Measurements from ENCODE around the gene HOGA1.
A peak's percentile ranks its signal among the peaks of the same experiment; 100 is the strongest.

Gene HOGA1

DNA sequence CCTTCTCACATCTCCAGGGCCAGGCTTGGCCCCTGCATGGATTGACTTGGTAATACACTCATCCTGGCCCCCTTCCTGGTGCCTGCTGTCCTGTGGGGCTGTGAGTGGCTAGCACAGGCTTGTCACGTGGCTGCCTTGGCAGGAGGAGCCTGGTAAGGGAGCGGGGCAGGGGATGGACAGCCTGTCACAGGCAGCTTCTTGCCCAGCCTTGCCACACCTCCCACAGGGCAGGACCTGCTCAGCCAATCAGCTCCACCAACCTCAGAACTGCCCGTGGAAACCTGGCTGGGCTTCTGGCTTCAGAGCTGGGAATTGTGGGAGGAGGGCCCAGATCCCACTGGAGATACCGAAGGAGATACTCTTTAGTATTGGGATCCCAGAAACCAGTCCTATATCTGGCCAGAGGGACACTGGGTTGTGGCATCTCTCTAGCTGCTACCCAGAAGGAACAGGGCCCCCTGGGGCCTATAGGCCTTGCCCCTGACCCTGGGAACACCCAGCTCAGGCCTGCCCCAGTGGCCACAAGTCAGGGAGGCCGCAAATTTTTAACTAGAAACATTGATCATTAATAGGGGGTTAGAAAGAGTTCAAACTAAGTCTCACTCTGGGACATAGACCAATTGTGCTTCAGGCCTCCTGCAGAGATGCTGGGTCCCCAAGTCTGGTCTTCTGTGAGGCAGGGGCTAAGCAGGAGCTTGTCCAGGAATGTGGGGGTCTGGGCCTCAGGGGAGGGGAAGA, at the start of gene HOGA1:
TSS of gene HOGA1 (plus strand) at position 330 of the 738 bp plus-strand sequence. CDS start at position 645, 315 bp downstream.
- no peak within 1 kb of the TSS for H3K27ac Mint-ChIP-seq
- H3K27me3 Mint-ChIP-seq = no peaks in the 10 kb centered on the region
- H3K4me3 Mint-ChIP-seq = no peak within 1 kb of the TSS
- no peaks in the 10 kb centered on the region for H3K9me3 Mint-ChIP-seq
- H3K4me1 Mint-ChIP-seq (ENCODE audit: low read depth) = no peaks in the 10 kb centered on the region
- no peaks in the 10 kb centered on the region for H3K36me3 Mint-ChIP-seq (ENCODE audit: low read depth)

DNA sequence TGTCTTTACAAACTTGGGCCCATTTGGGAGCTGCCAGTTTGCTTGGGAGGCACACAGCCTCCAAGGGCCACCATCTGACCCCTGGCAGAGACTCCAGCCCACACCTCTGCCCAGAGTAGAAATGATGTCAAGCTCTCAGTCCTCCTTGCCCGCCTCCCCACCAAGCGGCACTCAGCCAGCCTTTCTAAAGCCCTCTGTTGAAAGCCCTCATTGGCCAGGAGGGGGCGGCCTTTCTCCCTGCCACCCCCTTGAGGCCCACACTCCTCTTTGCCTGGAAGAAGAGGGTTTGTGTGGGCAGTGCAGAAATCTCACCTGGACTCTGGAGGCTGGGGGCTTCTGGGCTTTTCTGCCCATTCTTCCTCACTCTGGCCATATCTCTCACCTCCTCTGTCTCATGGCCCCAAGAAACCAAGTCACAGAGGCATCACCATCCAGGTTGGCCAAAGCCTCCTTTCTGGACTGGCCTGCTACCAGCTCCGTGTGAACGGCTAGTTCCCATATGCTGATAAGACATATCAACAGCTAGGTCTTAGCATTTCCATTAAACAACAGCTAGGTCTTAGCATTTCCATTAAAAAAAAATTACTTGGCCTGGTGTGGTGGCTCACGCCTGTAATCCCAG, 49.3 kb upstream of the HOGA1 start:
- Mint-ChIP-seq H3K4me3 (no peak overlapping the region), H3K4me1 (ENCODE audit: low read depth) (no peaks in the 10 kb centered on the region), H3K27me3 (no peaks in the 10 kb centered on the region), H3K27ac (no peak overlapping the region), H3K36me3 (ENCODE audit: low read depth) (no peaks in the 10 kb centered on the region), H3K9me3 (no peaks in the 10 kb centered on the region)

DNA sequence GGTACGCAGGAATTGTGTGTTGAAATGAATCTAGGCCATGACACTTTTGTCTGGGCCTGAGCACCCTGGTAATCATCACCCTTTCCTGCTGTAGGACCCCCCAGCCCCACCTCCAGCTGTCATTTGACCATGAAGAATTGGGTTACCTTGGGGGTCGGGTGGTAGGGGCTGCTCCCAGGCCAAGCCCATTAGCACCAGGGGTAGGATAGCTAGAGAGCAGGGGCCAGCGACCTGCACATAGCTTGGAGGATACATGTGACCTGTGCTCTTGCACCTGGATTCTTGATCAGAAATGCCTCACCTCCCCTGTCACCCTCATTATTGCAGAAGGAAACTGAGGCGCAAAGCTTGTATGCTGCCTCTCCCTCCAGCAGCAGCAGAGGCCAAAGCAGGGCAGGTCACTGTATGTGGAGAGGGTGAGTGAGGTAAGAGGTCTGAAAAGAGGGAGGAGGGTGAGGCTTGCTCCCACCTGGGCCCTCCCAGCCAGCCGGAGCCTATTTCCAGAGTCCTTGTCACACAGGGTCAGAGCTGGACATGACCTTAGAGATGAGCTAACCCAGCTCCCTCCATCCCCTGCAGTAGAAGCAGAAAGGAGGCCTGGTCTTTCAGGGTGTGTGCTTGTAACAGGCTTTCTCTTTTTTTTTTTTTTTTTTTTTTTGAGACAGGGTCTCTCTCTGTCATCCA, 46.9 kb upstream of the HOGA1 start:
- no peaks in the 10 kb centered on the region for H3K9me3 Mint-ChIP-seq
- peaks cover 7% of the 10 kb centered on the region for H3K4me1 Mint-ChIP-seq (ENCODE audit: low read depth)
- no peak overlapping the region for H3K27ac Mint-ChIP-seq

DNA sequence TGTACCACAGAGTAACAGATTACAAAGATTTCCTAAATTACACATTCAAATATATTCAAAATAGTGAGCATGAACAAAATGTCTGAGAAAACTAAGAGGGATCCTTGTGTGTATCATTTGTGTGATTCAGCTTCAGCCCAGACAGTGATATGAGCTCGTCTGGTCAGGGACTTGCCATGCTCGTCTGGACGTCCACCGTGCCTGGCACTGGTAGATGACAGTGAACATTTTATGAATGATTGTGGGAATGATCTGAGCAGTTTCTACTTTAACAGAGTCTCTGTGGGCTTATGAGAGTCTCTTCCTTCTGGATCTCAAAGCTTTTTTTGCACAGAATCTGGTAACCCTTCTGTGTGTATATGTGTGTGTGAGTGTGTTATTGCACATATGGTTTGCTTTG, 45.8 kb upstream of the HOGA1 start:
- no peaks in the 10 kb centered on the region for H3K9me3 Mint-ChIP-seq
- no peak overlapping the region for H3K27ac Mint-ChIP-seq
- no peaks in the 10 kb centered on the region for H3K36me3 Mint-ChIP-seq (ENCODE audit: low read depth)
- no peak overlapping the region for H3K4me3 Mint-ChIP-seq
- no peaks in the 10 kb centered on the region for H3K27me3 Mint-ChIP-seq
- H3K4me1 Mint-ChIP-seq (ENCODE audit: low read depth) = peaks cover 18% of the 10 kb centered on the region

More for the DNA sequence above, 46.9 kb upstream of the HOGA1 start:
- Mint-ChIP-seq H3K27me3 (no peaks in the 10 kb centered on the region), H3K4me3 (no peak overlapping the region), H3K36me3 (ENCODE audit: low read depth) (no peaks in the 10 kb centered on the region)

DNA sequence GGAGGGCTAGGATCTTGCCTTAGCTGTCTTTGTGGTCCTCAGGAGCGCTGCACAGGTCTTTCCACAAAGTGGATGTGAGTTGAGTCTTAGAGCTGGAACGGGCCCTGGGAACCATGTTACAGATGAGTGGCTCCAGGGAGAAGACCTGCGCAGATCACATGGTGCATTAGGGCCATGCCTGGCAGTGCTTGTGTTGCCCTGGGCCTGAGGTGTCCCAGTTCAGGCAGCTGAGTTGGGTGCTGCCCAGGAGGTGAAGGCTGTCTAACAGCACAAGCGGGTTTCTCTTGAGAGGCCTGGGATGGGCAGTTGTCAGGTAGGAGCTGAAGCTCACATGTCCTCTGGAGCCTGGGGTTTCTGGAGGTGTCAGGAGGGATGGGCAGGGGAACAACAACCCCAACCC, 45.4 kb upstream of the HOGA1 start:
- H3K36me3 Mint-ChIP-seq (ENCODE audit: low read depth) = no peaks in the 10 kb centered on the region
- peaks cover 22% of the 10 kb centered on the region for H3K4me1 Mint-ChIP-seq (ENCODE audit: low read depth)
- no peaks in the 10 kb centered on the region for H3K27me3 Mint-ChIP-seq
- no peak overlapping the region for H3K27ac Mint-ChIP-seq
- H3K4me3 Mint-ChIP-seq = no peak overlapping the region
- no peaks in the 10 kb centered on the region for H3K9me3 Mint-ChIP-seq

DNA sequence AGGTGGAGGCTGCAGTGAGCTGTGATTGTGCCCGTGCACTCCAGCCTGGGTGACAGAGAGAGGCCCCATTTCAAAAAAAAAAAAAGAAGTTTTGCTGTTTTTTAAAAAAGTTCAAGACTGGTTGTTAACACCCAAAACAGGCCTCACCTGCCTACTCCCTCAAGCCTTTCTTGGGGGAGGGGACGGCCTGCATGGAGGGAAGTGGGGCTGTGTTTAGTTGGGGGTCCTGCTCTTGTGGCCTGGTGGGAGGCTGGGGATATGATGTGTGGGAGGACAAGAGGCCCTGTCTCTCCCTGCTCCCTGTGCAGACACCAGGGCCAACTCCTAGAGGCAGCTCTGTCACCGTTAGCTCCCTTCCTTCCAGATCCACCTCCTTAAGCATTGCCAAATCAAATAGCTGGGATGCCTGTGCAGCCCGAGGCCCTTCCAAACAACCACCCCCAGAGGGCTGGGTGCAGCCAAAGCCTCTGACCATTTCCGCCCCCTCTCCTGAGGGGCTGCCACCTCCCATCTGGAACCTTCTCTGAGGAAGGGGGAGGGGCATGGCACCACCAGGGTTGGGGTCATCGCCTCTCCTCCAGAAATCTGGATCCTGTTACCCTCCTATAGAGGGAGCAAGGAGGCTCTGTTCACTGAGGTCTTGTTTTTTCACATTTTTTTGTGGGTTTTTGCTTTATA, 44.5 kb upstream of the HOGA1 start:
- Mint-ChIP-seq H3K27ac (no peak overlapping the region), H3K9me3 (no peaks in the 10 kb centered on the region), H3K36me3 (ENCODE audit: low read depth) (no peaks in the 10 kb centered on the region), H3K27me3 (no peaks in the 10 kb centered on the region), H3K4me1 (ENCODE audit: low read depth) (peaks cover 22% of the 10 kb centered on the region), H3K4me3 (no peak overlapping the region)

DNA sequence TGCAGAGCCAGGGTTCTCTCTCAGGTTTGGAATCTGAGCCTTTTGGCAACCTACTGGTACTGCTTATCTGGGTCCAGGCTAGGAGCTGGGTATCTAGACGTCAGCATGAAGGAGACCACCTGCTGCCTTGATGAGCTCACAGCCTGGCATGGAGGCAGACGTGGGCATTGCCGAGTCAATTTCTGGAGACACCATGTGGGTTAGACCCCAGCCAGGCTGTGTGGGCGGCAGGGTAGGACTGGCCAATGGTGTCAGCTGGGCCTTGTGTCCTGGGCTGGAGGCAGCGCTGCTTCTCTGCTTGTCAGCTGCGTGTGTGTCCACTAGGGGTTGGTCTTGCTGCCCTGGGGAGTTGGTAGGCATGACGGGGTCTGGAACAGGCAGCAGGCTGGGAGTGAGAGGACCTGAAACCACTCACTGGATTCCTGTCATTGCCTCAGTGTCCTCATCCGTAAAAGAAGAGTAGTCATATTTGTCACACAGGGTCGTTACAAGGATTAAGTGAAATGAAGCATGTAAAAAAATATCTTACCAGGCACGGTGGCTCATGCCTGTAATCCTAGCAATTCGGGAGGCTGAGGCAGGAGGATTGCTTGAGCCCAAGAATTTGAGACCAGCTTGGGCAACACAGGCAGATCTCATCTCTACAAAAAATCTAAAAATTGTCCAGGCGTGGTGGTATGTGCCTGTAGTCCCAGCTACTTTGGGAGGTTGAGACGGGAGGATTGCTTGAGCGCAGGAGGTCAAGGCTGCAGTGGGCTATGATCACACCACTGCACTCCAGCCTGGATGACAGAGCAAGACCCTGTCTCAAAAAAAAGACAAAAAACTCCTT, 43.3 kb upstream of the HOGA1 start:
- Mint-ChIP-seq H3K4me3 (no peak overlapping the region), H3K36me3 (ENCODE audit: low read depth) (no peaks in the 10 kb centered on the region), H3K4me1 (ENCODE audit: low read depth) (peaks cover 25% of the 10 kb centered on the region), H3K9me3 (no peaks in the 10 kb centered on the region), H3K27ac (no peak overlapping the region), H3K27me3 (no peaks in the 10 kb centered on the region)

DNA sequence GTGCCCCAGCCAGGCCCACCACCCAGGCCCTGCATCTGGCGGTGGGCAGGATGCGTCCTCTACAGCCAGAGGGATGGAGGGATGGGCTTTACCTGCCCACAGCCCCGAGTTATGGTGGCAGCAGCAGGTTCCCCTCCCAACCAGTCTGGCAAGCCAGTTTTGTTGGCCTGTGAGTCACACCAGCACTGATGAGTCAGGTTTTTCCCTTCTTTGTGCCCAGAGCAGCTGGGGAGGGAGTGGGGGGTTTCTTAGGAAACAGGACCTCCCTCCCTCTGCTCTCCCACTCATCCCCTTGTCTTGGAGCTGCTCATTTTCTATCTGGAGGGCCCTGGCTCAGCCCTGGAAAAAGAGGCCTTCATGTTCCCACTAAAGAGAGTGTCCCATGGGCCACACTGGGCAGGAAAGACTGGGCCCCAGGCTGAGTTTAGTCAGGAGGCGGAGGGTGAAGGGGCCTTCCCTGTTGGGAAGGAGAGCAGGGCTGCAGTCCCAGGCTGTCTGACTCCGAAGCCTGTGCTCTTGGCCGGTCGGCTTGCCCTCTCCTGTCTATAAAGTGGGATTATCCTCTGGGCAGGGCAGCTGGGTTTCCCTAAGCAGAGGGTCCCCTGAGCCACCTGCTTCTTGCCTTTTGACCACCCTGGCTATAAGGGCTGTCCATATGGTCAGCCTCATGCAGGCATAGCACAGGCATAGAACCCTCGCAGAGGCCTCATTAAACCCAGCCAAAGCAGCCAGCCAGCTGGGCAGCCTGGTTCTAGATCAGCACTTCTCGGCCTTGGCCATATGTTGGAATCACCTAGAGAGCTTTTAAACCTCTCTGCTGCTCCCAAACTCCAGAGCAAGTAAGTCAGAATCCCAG, 41.8 kb upstream of the HOGA1 start:
- peak overlapping the region; percentile 82 for H3K27ac Mint-ChIP-seq
- H3K4me1 Mint-ChIP-seq (ENCODE audit: low read depth) = peaks cover 25% of the 10 kb centered on the region
- no peaks in the 10 kb centered on the region for H3K9me3 Mint-ChIP-seq
- H3K36me3 Mint-ChIP-seq (ENCODE audit: low read depth) = no peaks in the 10 kb centered on the region
- no peak overlapping the region for H3K4me3 Mint-ChIP-seq
- no peaks in the 10 kb centered on the region for H3K27me3 Mint-ChIP-seq

DNA sequence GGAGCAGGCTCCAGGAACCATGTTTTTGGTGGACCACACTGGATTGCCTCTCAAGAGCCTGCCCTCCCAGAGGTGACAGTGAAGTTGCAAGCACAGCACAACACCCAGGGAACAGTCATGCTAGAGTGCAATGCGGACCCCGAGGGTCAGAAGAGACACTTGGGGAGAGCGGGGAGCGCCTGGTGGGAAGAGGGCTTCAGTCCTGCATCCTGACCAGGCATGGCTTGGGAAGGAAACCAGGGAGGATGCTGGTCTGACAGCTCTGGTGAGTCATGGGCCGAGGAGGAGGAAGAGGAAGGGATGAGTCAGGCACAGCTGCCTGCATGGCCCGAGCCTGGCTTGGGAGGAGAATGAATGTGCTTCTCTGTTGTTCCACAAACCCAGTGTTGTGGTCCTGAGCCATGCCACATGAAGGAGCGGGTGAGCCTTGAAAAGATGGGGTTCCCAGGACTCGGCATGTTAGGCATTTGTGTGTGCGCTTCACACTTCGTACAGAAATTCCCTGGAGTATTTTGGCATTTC, 41.1 kb upstream of the HOGA1 start:
- Mint-ChIP-seq H3K4me3 (no peak overlapping the region), H3K27me3 (no peaks in the 10 kb centered on the region), H3K27ac (peak overlapping the region; percentile 82), H3K36me3 (ENCODE audit: low read depth) (no peaks in the 10 kb centered on the region), H3K4me1 (ENCODE audit: low read depth) (peaks cover 25% of the 10 kb centered on the region), H3K9me3 (no peaks in the 10 kb centered on the region)

DNA sequence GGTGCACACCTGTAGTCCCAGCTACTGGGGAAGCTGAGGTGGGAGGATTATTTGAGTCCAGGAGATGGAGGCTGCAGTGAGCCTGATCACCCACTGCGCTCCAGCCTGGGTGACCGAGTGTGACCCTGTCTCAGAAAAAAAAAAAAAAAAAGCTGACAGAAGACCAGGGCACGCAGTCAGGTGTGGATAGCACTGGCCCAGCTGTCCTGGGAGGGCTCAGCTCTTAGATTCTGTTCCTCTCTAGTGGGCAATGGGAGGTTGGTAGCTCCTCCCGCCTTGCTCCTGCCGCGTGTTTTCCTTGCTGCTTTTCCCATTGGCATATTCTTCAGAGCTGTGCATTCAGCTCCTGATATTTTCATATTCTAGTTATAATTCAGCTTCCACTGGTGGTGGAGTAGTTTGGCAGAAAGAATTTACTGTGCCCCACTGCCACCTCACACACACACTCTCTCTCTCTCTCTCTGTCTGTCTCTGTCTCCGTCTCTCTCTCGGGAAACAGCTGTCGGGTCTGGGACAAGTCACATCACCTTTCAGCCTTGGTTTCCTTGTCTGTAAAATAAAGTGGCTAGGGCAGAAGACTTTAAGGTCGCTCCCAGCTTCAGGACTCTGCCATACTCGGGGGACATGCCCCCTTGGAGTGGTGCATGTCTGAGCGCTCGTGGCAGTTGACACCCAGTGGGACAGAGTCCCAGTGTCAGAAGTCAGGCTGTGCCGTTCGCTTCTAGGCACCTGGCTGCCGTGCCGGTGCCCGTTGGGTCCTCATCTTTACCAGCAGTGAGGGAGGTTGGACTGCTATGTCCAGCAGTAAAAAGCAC, 37.5 kb upstream of the HOGA1 start:
- H3K4me3 Mint-ChIP-seq = no peak overlapping the region
- peaks cover 24% of the 10 kb centered on the region for H3K4me1 Mint-ChIP-seq (ENCODE audit: low read depth)
- H3K9me3 Mint-ChIP-seq = no peaks in the 10 kb centered on the region
- no peaks in the 10 kb centered on the region for H3K27me3 Mint-ChIP-seq
- H3K27ac Mint-ChIP-seq = no peak overlapping the region
- no peaks in the 10 kb centered on the region for H3K36me3 Mint-ChIP-seq (ENCODE audit: low read depth)

DNA sequence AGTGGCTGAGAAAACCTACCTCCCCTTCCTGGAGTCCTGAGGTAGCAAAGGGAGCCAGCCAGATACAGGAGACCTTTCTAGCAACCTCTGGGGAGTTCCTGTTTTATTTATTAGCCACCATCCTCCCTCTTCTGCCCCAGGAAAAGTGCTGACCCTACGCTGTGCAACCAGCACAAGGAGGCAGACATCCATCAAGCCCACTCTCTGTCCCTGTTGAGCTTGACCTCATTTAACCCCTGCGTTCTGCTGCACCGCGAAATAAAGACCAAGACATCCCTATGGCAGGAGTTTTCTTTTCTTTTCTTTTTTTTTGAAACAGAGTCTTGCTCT, 37.0 kb upstream of the HOGA1 start:
- H3K27me3 Mint-ChIP-seq = no peaks in the 10 kb centered on the region
- peaks cover 18% of the 10 kb centered on the region for H3K4me1 Mint-ChIP-seq (ENCODE audit: low read depth)
- no peak overlapping the region for H3K27ac Mint-ChIP-seq
- H3K36me3 Mint-ChIP-seq (ENCODE audit: low read depth) = no peaks in the 10 kb centered on the region
- H3K4me3 Mint-ChIP-seq = no peak overlapping the region
- H3K9me3 Mint-ChIP-seq = no peaks in the 10 kb centered on the region

DNA sequence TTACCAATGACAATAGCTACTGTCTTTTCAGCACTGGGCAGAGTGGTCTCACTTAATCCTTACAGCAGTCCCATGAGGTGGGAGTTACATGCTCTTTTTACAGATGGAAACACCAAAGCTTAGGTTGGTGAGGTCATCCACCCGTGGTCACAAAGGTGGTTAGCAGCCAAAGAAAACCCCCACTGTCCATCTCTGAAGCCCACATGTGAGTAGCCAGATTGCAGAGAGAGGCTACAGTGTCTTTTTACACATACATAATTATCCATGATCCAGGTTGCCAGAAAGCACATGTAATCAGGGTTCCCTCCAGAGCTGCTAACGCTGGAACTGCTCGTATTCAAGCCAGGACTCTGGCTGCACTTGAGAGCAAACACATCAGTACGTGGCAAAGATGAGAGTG, 36.2 kb upstream of the HOGA1 start:
- no peak overlapping the region for H3K4me3 Mint-ChIP-seq
- no peak overlapping the region for H3K27ac Mint-ChIP-seq
- no peaks in the 10 kb centered on the region for H3K9me3 Mint-ChIP-seq
- peaks cover 11% of the 10 kb centered on the region for H3K4me1 Mint-ChIP-seq (ENCODE audit: low read depth)
- no peaks in the 10 kb centered on the region for H3K27me3 Mint-ChIP-seq
- H3K36me3 Mint-ChIP-seq (ENCODE audit: low read depth) = no peaks in the 10 kb centered on the region

DNA sequence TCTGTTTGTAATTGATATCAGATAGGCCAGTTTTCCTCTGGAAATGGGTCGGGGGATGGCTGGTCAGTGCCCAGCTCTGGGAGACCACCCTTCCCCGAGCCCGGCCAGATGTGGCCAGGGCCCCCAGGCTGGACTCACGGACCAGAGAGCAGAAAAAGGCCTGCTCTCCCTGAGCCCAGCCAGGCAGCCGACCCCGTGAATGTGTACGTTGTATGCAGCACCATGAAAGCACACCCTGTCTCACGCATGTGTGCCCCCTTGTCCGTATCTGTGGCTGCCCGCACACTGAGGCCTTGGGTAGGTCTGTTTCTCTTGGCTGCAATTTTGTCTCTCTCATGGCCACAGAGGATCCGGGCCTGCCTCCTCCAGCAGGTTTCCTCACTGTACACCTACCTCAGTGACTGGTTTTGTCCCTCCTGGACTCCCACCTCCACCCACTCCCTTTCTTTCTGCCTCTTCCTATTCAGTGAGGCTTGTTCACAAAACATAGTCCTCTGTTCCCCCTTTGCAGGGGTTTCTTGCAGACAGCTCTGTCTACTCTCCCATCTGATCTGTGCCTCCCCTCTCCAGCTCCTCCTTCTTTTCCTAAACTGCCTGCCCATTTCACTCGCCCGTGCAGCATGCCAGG, 35.2 kb upstream of the HOGA1 start:
- Mint-ChIP-seq H3K27ac (no peak overlapping the region), H3K9me3 (no peaks in the 10 kb centered on the region), H3K4me3 (no peak overlapping the region), H3K36me3 (ENCODE audit: low read depth) (no peaks in the 10 kb centered on the region), H3K4me1 (ENCODE audit: low read depth) (peaks cover 3% of the 10 kb centered on the region), H3K27me3 (no peaks in the 10 kb centered on the region)
